Ishikawa (cell line): ENCODE measurements around the gene TMC7.
A peak's percentile ranks its signal among the peaks of the same experiment; 100 is the strongest.

Experiments
- CEBPB ChIP-seq: IDR thresholded peaks from 2 replicates; pipeline ENCODE4 v1.6.1; 2012
- CREB1 ChIP-seq: IDR thresholded peaks from 2 replicates; pipeline ENCODE4 v1.6.1; 2012; ENCODE audit warnings: low read depth
- EGR1 ChIP-seq: IDR thresholded peaks from 2 replicates; pipeline ENCODE4 v1.6.1; 2012
- EP300 ChIP-seq: IDR thresholded peaks from 2 replicates; pipeline ENCODE4 v1.6.1; 2012; ENCODE audit warnings: borderline replicate concordance
- FOXM1 ChIP-seq: IDR thresholded peaks from 2 replicates; pipeline ENCODE4 v1.6.1; 2012; ENCODE audit warnings: low read depth, borderline replicate concordance
- MAX ChIP-seq: IDR thresholded peaks from 2 replicates; pipeline ENCODE4 v1.6.1; 2012
- NFIC ChIP-seq: IDR thresholded peaks from 2 replicates; pipeline ENCODE4 v1.6.1; 2012
- RAD21 ChIP-seq: IDR thresholded peaks from 2 replicates; pipeline ENCODE4 v1.6.1; 2012; ENCODE audit warnings: low read depth
- REST ChIP-seq: IDR thresholded peaks from 2 replicates; pipeline ENCODE4 v1.6.1; 2012; ENCODE audit warnings: low read depth, mild to moderate bottlenecking
- TAF1 ChIP-seq: IDR thresholded peaks from 2 replicates; pipeline ENCODE4 v1.6.1; 2012; ENCODE audit warnings: low read depth, mild to moderate bottlenecking
- TCF12 ChIP-seq: IDR thresholded peaks from 2 replicates; pipeline ENCODE4 v1.6.1; 2012; ENCODE audit warnings: low read depth
- TEAD4 ChIP-seq: IDR thresholded peaks from 2 replicates; pipeline ENCODE4 v1.6.1; 2012
- USF1 ChIP-seq: IDR thresholded peaks from 2 replicates; pipeline ENCODE4 v1.6.1; 2012
- YY1 ChIP-seq: IDR thresholded peaks from 2 replicates; pipeline ENCODE4 v1.6.1; 2012; ENCODE audit warnings: low read depth
- ZBTB7A ChIP-seq: IDR thresholded peaks from 2 replicates; pipeline ENCODE4 v1.6.1; 2012; ENCODE audit warnings: low read depth

The TMC7 gene

GRCh38 chr16:19085679-19086200 lies 102.0 kb downstream of the TMC7 start:
- TF ChIP-seq NFIC (0 out of 2 replicates have a peak, but pooled peaks have one; percentile 26), TAF1 (no peak), EGR1 (no peak), EP300 (no peak), TEAD4 (no peak)

GRCh38 chr16:19086322-19087199 lies 102.8 kb downstream of the TMC7 start:
- no peak for TF ChIP-seq EGR1
- no peak; the same call in 1 of the 2 replicates for TF ChIP-seq TEAD4
- no peak for TF ChIP-seq ZBTB7A
- TF ChIP-seq CREB1, result no peak
- TF ChIP-seq CEBPB, result peak; percentile 84
- peak; percentile 89 for TF ChIP-seq USF1
- TF ChIP-seq MAX, result peak; percentile 87
- peak; percentile 95 for TF ChIP-seq RAD21
- peak; percentile 59; the same call in 1 of the 2 replicates for TF ChIP-seq TAF1
- no peak for TF ChIP-seq EP300
- no peak for TF ChIP-seq REST
- no peak for TF ChIP-seq FOXM1
- peak; percentile 51; the same call in 1 of the 2 replicates for TF ChIP-seq TCF12
- TF ChIP-seq NFIC, result peak; percentile 29; the same call in 1 of the 2 replicates
- TF ChIP-seq YY1, result peak; percentile 41; the same call in 1 of the 2 replicates

GRCh38 chr16:19088341-19088916 lies 104.7 kb downstream of the TMC7 start:
- no peak for TF ChIP-seq REST
- TF ChIP-seq CREB1, result no peak

- TF ChIP-seq TCF12 (no peak), TEAD4 (no peak), ZBTB7A (no peak), MAX (no peak), YY1 (no peak), USF1 (peak; percentile 74)
Measured at GRCh38 chr16:19089410-19089955, 105.7 kb downstream of the TMC7 start.

- TF ChIP-seq RAD21 (no peak), USF1 (no peak)
Measured at GRCh38 chr16:19090916-19091315, 107.2 kb downstream of the TMC7 start.
